GM21576 (cell line): ENCODE measurements around the gene VCP.

Experiments
- ATAC-seq: cut with Tn5 transposase; IDR thresholded peaks from one replicate; pipeline ENCODE4 v1.9.1; 2021; ENCODE audit warnings: mild to moderate bottlenecking, moderate library complexity; ENCODE audit not compliant: unreplicated experiment

Gene VCP

DNA sequence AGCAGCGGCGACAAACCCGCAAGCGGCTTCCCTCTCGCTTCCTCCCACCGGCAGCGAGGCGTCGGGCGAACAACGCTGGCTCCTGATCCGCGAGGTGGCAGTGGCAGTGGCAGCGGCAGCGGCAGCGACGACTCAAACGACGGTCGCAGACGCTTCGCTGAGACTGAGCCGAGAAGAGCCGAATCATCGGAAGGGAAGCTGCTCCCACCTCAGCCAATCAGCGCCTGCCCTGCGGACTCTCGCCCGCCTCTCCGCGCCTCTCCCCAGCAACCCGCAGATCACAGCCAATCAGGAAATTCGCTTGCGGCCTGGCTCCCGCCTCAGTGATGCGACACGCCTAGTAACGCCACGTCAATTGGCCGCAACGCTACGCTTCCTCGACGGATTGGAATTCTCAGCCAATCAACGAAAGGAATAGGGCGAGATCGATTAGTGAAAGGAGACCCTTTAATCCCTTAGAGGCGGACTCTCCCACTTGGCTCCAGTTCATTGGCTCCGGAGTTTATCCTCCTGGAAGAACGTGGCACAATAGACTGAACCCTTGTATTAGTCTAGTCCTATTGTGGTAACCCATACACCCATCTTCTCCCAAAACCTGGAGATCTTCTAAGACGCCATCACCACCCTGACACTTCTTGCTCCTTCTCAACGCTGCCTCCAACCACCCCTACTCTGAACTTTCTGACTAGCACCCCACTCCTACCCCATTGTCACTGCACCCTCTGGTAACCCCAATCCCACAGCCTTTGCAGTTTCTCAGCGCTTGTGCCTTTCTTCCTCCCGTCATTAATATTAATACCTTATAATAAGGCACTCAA is at the start of gene VCP:
TSS of gene VCP (minus strand) at position 165 of the 818 bp plus-strand sequence. CDS start 272 bp downstream, outside the sequence.
- ATAC-seq, result peak; percentile 87

DNA sequence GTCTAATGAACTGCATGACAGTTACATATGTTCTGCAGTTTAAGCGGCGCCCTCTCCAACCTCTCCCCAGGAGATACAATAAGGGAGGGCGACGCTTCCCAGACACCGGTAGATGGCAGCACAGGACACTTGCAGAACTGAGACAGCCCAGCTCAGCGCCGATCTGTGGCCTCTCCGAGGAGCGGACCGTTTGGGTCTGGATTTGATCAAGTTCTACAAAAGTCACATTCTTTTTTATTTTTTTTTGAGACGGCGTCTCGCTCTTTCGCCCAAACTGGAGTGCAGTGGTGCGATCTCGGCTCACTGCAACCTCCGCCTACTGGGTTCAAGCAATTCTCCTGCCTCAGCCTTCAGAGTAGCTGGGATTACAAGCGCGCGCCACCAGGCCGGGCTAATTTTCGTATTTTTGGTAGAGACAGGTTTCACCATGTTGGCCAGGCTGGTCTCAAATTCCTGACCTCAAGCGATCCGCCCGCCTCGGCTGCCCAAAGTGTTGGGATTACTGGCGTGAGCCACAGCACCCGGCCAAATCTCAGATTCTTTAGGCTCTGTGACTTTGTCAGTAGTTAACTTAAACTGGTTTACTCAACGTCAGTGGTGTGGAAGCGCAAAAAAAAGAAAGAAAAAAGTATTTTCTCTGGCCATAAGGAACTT is 44.6 kb upstream of the VCP start:
- ATAC-seq, result peak; percentile 44

DNA sequence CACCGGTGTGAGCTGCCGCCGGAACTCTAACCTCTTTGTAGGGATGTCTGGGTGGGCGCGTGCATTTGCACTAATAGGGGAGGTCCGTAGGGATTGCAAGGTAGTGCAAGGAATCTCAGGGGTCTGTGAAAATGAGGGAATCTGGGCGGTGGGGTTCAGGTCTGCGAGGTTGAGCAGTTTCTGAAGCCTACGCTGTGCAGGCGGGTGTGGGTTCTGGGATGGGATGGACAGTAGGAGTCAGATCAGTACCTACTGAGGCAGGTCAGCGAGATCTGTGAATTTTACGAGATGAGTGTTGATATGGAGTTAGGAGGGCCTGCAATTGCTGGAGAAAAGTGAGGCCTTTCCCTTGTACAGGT is 44.1 kb upstream of the VCP start:
- peak; percentile 1 for ATAC-seq

DNA sequence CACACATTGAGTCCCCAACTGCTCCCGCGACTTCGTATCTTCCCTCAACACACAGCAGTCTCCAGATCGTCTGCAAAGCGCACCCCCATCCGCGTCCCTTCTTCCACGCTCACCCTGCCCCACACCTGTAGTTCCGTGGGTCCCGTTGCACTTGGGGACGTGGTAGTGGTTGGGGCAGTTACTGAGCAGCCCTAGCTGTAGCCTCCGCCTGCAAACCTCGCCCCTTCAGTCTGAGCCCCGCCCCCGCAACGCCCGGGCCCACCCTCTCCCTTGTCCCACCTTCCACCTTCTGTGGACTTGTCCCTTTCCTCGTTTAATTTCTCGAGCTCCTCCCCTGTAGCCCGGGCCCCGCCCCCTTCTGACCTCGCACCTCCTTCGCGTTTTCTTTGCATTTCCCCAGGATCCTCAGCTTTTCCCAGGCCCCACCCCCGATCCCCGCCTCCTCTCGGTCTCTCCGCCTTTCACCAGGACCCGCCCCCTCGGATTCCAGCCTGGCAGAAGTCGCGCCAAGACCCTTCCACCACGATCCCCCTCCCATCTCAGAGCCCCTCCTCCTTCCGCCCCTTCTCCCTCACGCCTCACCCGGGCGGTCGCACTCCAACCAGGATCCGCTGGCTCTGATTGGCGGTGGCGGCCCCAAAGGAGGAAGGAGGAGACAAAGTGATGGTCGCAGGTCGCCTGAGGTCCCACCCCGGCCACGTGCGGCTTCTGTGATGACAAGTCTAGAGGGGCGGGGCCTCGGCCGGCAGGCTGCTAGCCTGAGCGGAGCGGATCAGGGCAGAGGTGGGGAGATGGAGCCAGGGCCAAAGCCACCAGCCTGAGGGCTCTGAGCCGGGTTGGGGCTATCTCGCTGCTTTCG is 43.5 kb upstream of the VCP start, which contains the start of gene ATOSB:
TSS of gene ATOSB (minus strand) at position 183 of the 859 bp plus-strand sequence. CDS start 7,588 bp downstream, outside the sequence.
- peak; percentile 53 for ATAC-seq

DNA sequence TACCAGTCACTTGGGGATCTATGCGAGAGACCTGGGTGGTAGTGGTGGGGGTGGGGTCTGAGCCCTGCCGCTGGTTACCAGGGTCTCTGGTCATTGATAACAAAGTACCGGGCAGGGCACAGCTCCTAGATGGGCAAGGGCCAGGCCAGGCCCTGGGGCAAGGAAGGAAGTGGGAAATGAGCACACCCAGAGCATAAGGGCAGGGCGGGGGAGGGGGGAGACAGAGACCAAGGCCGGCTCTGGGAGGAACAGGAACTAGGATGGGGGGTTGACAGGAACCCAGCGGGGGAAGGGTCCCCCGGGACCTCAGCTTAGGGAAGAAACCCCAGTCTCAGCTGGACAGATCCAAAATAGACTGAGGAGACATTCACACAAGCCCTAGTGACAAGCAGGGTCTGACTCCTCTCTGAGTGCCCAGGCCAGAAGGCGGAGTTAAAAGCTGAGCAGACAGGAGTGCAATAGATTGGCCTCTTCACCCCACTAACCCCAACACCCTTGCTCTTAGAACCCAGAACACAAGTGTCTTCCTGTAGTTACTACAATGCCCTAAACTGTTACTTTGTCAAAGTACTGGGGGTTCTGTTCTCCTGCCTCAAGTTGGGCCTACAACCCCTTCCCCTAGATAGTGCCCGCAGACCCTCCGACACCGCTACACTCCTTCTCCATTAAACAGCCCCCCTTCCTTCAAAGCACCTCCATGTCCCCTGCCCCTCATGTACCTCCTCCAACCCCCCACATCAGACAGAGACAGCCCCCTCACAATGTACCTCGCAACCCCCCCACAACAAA is 42.6 kb upstream of the VCP start:
- ATAC-seq, result no peak

DNA sequence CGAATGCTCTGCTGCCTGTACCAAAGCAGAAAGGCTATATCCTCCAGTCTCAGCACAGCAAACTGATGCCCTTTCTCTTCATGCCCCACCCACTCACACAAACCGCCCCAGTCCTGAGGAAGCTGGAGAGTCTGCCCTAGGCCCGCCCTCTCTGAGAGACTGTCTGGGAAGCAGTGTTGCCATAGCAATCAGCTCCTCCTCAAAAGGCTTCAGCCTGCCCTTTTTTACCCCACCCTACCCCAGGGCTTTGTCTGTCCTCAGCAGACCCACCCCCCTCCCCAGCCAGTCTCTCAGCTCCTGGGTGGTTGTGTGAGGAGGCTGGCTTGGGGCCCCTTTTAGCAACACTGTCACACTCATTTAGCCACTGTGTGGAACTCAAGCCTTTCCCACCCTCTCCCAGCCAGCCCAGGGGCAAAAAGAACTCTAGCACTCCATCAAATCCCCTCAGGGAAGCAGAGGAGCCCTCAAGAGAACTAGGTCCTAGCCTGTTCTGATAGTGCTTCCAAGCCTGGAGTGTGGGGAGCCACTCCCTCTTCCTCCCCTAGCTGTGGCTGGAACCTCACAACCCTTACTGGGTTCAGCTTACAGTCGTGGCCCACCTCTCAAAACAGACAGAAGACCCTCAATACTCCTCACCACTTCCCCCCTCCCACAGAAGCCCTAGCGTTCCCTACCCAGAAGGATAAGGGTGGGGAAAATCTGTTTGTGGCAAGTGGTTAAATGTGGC is 41.9 kb upstream of the VCP start:
- no peak for ATAC-seq

GRCh38 chr9:35112257-35113020 is 40.0 kb upstream of the VCP start:
- ATAC-seq, result no peak

GRCh38 chr9:35111001-35111933 is 38.8 kb upstream of the VCP start:
- ATAC-seq, result peak; percentile 76

DNA sequence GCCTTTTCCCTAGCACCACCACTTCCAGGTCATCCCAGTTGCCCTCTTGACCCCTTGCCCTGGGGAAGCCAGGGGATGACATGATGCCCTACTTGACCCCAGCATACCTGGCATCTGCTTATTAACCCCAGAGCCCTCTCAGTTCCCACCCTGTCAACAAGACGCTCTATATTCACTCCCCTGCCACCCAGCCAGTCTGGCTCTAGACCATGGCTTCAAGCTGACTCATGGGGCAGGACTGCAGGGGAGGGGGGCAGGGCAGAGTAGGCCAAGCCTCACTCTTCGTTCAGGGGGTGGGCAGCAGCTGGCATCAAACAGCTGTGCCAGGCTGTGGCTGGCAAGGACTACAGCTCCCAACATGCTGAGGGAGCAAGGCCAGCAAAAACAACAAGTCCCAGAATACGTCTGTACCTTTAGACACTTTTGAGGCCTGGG is 37.9 kb upstream of the VCP start:
- ATAC-seq, result no peak

- ATAC-seq, result no peak
Observed at GRCh38 chr9:35108946-35109575, 36.6 kb upstream of the VCP start.

DNA sequence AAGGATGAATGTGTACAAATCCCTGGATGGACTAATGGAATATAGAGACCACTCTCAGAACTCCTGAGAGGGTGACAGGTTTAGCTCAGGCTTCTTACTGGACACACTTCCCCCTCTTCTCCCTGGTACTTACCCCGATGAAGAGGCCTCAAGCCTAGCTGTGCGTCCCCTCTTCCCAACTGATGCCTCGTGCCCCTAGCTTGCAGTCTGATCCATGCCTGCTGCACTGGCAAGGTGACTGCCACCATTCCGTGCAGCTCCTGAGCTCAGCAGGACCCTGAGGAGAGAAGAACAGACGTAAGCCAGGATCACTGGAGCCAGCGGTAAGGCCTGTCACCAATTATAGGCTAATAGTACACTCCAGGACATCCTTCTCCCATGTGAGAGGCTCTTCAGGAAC is 36.0 kb upstream of the VCP start:
- ATAC-seq, result no peak

DNA sequence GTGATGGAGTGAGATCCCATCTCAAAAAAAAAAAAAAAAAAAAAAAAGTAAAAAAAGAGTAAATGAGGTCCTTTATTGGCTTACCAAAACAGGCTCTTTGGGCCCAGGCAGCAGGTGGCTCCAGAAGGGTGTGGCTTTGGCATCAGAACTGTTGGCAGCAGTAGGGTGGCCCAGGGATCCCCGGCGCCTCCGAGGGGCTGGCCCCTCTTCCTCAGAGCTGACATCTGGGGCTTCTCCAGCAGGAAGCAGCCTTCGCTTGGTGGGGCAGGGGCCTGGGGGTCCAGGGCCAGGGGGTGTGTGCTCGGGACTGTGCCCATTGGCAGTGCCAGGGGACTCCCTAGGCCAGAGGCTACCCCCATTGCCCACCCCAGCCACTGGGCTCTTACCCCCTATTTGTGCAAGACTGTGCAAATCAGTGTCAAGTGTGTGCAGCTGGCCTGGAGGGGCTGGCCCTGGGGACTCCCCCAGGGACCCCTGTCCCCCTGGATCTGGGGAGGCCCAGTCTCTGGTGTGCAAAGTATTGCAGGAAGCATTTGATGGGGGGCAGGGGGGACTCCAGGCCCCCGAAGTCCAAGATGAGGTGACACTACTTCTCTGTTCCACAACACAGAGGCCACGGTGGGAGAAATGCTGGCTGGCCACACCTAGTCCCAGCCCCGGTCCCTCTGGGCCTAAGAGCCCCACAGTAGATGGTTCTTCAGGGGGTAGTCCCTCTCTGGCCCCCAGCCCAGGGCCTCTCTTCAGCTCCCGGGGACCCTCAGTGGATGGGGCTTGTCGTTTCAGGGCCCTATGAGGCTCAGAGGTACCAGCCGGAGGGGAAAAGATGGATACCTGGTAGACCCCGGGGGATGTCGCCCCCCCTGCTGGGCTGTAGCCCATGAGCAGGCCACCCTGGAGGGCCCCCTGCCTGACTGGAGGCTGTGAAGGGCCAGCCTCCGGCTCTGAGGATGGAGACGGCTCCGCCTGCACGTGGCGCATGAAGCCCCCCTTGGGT is 35.2 kb upstream of the VCP start:
- no peak for ATAC-seq

- ATAC-seq, result no peak
Observed at GRCh38 chr9:35106343-35106730, 33.9 kb upstream of the VCP start.

GRCh38 chr9:35105571-35106342 is 33.3 kb upstream of the VCP start:
- no peak for ATAC-seq

DNA sequence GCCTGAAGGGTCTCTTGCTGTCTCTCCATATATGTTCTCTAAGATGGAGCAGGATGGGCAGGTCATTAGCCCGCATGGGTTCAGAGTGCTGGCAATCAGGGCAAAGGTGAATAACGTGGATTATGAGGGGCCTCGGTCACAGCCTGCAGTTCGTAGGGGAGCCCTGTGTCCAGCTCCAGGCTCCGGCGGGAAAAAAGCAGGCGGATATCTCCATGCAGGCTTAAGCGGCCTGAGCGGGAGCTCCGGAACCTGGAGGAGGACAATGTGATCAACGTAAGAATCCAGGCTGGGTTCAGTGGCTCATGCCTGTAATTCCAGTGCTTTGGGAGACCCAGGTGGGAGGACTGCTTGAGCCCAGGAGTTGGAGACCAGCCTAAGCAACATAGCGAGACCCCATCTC is 32.7 kb upstream of the VCP start:
- ATAC-seq, result no peak

- no peak for ATAC-seq
Observed at GRCh38 chr9:35104586-35104985, 32.2 kb upstream of the VCP start.
